Activated T-helper 1 cell treated with anti-CD3 and anti-CD28 coated beads, Interleukin-12 subunit alpha, Interleukin-12 subunit beta, Interleukin-2, Interleukin-4 antibody, amounts not matched to agents 30 ng/mL and 10 ng/mL and 1 ng/mL, durations not matched to agents 14 hours and 24 hours and 36 hours (primary cell): Measurements from ENCODE around the gene DENND2C. TPM values are rescaled to one million over a fixed set of nuclear protein-coding genes. Genes with fewer than 3 reads are reported as not detected.

Source experiments
- DNase-seq: peaks from one replicate; pipeline ENCODE4 v3.0.0; 2021; ENCODE audit warnings: low spot score
- H3K27ac Mint-ChIP-seq: one replicate; pipeline ENCODE4 v1.8.0; 2021; ENCODE audit warnings: mild to moderate bottlenecking, mixed read lengths
- H3K27me3 Mint-ChIP-seq: one replicate; pipeline ENCODE4 v1.8.0; 2022; ENCODE audit warnings: mild to moderate bottlenecking, moderate library complexity, mixed read lengths; ENCODE audit not compliant: insufficient read depth
- H3K36me3 Mint-ChIP-seq: one replicate; pipeline ENCODE4 v1.8.0; 2021; ENCODE audit warnings: low read depth, mixed read lengths
- H3K4me1 Mint-ChIP-seq: one replicate; pipeline ENCODE4 v1.8.0; 2021; ENCODE audit warnings: low read depth, mixed read lengths
- H3K4me3 Mint-ChIP-seq: one replicate; pipeline ENCODE4 v1.8.0; 2021; ENCODE audit warnings: mild to moderate bottlenecking, moderate library complexity, mixed read lengths
- H3K9me3 Mint-ChIP-seq: one replicate; pipeline ENCODE4 v1.8.0; 2021; ENCODE audit warnings: mixed read lengths
- intact Hi-C: fragments of 100-400 bp; cut with micrococcal nuclease; formaldehyde crosslinking; loops from one replicate; pipeline ENCODE4 v1.15.1; 2024
- total RNA-seq: library from RNA; stranded (reverse); gene quantifications from 2 replicates; pipeline ENCODE4 v1.2.3, GENCODE V29; 2022

The DENND2C gene, protein sequence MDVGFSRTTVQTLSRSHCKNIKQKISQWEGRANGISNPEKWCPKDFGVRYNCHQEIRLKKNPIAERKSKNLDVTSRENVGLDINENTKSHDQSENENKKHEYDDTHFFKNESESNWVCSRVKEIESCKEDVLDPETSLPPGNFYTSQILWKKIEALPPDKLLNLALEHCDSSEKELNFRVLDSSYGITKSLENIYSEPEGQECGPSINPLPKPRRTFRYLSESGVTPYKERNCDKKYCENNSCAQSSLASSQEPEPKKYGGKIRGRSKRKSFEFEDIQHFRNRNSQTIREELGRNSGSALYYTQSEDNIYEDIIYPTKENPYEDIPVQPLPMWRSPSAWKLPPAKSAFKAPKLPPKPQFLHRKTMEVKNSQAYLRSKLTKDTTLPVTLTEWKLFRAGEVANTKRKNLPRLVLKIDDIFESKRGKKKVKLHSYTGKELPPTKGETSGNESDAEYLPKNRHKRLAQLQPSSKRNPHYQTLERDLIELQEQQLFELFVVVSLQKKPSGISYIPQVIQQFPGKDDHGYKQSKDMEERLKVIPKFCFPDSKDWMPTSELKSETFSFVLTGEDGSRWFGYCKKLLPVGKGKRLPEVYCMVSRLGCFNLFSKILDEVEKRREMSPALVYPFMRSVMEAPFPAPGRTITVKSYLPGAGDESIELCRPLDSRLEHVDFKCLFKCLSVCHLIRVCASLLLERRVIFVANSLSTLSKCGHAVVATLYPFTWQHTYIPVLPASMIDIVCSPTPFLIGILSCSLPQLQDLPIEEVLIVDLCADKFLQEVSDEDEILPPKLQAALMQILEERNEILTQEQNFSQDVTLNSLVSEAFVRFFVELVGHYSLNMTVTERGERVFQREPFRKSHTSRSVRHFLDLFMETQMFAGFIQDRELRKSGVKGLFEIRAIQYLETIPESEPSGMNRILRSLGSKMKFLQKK
- 0.16 and 0.24 TPM in 2 replicates for total RNA-seq

DNA sequence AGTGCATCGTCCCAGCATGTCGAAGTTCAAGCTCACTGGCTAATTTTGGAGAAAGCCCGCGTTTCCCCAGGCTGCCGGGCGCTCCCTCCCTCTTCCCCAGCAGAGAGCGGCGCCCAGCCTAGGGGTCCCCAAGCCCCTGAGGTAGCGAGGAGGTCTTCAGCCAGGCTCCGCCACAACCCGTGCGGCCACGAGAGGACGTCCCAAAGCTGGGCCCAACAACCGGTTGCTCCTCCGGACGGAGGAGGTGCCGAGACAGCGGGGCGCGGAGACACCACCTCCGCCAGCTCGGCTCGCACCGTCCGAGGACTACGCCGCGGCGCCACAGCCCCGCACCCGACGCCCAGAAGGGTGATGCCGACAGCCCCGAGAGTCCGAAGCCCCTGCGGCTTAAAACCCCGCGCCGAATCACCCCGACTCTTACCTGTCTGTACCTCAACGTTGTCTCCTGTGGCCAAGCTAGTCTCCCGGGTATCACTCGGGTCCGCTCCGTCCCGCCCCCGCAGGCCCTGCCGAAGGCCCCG is at the start of gene DENND2C:
TSS of gene DENND2C (minus strand) at position 488 of the 521 bp plus-strand sequence. CDS start 44,065 bp downstream, outside the sequence.
- Mint-ChIP-seq H3K4me1 (peaks cover 8% of the 10 kb centered on the region), H3K9me3 (no peaks in the 10 kb centered on the region), H3K4me3 (peak within 1 kb of the TSS; percentile 89), H3K36me3 (no peaks in the 10 kb centered on the region), H3K27ac (peak within 1 kb of the TSS; percentile 20), H3K27me3 (peaks cover 44% of the 10 kb centered on the region)
- intact Hi-C loops = loop anchor here (1.0 to 2.0 kb wide), 7 partner anchors 47 to 691 kb away; partner anchors contain the start of genes BCAS2, CSDE1, NRAS and SIKE1
- no peak for DNase-seq

DNA sequence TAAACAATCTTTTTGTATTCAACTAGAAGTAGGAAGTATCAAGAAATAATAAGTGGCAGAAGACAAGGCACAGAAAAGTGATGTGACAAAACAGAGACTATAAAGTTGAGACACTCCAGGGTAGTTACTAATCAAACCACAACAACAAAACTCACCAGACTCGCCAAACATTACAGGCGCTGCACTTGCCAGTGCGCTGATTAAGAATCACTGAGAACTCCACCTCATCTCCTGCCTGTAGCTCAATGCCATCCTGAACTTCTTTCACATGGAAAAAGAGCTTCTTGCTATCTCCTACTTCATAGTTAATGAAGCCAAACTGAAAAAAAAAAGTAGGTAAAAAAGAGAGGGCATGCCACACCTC is 49.6 kb upstream of the DENND2C start:
- peaks cover 26% of the 10 kb centered on the region for H3K4me1 Mint-ChIP-seq
- no peaks in the 10 kb centered on the region for H3K27me3 Mint-ChIP-seq
- H3K9me3 Mint-ChIP-seq = no peaks in the 10 kb centered on the region
- intact Hi-C loops = loop anchor here (2.0 to 10.0 kb wide), 3 partner anchors 13 to 817 kb away; partner anchors contain the start of genes AP4B1 and OLFML3
- no peak overlapping the region for H3K4me3 Mint-ChIP-seq
- peak overlapping the region; percentile 26 for H3K27ac Mint-ChIP-seq
- DNase-seq = no peak
- peaks cover 63% of the 10 kb centered on the region for H3K36me3 Mint-ChIP-seq

DNA sequence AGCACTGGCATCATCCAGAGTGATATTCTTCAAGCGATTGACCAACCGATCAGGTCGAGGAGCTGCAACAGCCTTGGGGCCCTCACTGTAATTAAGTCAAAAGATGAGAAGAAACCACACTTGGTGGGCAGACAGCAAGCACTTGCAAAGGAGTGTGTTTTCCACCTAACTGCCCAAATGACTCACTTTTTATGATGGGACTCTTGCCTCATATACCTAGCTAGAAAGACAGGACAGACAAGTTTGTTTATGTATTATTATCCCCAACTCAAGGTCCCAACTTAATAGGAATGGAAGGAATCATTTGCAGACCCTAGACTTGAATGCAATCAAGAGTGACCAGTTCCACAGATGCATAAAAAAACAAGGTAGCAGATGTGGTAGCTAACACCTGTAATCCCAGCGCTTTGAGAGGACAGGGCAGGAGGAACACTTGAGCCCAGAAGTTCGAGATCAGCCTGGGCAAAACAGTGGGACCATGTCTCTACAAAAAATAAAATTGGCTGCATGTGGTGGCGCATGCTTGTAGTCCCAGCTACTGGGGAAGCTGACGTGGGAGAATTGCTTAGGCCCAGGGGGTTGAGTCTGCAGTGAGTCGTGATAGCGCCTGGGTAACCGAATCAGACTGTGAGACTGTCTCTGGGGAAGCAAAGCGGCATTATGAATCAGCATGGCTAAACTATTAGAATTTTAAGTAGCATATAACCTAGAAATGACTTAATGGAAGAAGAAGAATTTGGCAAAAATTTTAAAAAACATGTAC is 49.0 kb upstream of the DENND2C start:
- H3K36me3 Mint-ChIP-seq = peaks cover 64% of the 10 kb centered on the region
- no peaks in the 10 kb centered on the region for H3K9me3 Mint-ChIP-seq
- no peak overlapping the region for H3K4me3 Mint-ChIP-seq
- peaks cover 31% of the 10 kb centered on the region for H3K4me1 Mint-ChIP-seq
- DNase-seq = no peak
- intact Hi-C loops = loop anchor here (2.0 to 10.0 kb wide), 3 partner anchors 14 to 817 kb away; partner anchors contain the start of genes AP4B1 and OLFML3
- no peaks in the 10 kb centered on the region for H3K27me3 Mint-ChIP-seq
- peak overlapping the region; percentile 26 for H3K27ac Mint-ChIP-seq

DNA sequence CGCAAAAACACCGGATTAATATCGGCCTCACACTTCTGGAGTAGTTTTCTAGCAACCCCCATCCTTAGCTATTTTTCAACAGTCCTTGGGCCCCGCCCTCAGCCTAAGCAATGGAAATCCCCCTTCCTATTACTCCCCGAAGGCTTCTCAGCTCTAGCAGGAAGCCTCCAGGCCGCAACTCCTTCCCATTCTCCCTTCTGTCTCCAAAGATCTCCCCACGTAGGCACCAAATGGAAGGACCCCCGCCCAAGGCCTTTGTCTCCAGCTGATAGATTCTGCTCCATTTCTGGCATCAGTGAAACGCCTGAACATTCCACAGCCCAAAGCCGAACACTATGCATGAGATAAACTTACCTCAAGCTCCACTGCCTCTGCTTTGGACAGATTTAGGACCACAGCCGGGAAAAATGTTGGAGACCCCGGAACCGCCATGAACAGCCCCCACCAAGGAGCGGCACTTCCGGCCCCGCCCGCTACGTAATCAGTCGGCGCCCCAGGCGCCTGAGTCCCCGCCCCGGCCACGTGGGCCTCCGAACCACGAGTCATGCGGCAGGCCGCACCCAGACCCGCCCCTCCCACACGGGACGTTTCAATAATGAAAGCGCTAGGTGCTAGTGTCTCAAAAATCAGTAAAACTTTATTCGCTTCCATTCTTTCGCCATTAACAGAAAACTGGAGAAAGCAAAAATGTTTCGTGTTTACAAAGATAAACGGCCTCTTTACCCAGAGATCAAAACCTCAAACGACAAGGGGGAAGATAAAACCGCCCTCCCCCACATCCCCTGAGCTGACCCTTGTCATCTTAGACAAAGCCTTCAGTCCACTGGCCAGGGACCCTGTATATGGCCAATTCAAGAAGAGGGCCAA is 46.7 kb upstream of the DENND2C start, which contains the start of gene NRAS:
TSS of gene NRAS (minus strand) at position 468 of the 867 bp plus-strand sequence. CDS start 611 bp downstream, outside the sequence.
- Mint-ChIP-seq H3K27me3 (no peaks in the 10 kb centered on the region), H3K4me1 (peaks cover 39% of the 10 kb centered on the region), H3K27ac (peak within 1 kb of the TSS; percentile 99), H3K36me3 (peaks cover 59% of the 10 kb centered on the region), H3K9me3 (no peaks in the 10 kb centered on the region), H3K4me3 (peak within 1 kb of the TSS; percentile 99)
- intact Hi-C loops = loop anchor here (1.0 to 10.0 kb wide), 10 partner anchors 41 to 904 kb away; partner anchors contain the start of genes AP4B1, BCAS2, CSDE1 and DENND2C
- DNase-seq = peak; percentile 93

DNA sequence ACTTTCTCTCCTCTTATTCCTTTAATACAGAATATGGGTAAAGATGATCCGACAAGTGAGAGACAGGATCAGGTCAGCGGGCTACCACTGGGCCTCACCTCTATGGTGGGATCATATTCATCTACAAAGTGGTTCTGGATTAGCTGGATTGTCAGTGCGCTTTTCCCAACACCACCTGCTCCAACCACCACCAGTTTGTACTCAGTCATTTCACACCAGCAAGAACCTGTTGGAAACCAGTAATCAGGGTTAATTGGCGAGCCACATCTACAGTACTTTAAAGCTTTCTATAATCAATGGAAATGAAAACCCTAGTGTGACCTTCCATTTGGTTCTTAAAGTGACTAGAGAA is 46.1 kb upstream of the DENND2C start:
- Mint-ChIP-seq H3K27ac (peak overlapping the region; percentile 99), H3K27me3 (no peaks in the 10 kb centered on the region), H3K4me1 (peaks cover 39% of the 10 kb centered on the region)

DNA sequence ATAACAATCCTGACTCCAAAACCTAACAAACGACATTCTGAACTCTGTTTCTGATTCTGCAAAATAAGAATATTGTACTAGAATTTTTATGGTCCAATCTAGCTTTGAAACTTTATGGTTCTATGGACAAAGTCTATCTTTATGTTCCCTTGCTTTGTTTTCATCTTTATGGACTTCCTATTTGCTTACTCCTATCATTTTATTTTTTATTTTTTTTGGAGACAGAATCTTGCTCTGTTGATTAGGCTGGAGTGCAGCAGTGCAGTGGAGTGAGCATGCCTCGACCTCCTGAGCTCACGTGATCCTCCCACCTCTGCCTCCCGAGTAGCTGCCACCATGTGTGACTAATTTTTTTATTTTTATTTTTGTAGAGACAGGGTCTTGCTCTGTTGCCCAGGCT is 43.1 kb upstream of the DENND2C start:
- Mint-ChIP-seq H3K27me3 (no peaks in the 10 kb centered on the region), H3K36me3 (peaks cover 43% of the 10 kb centered on the region), H3K27ac (no peak overlapping the region), H3K4me3 (no peak overlapping the region), H3K4me1 (peaks cover 38% of the 10 kb centered on the region), H3K9me3 (no peaks in the 10 kb centered on the region)
- no peak for DNase-seq
- intact Hi-C loops = loop anchor here (10.0 kb wide), 1 partner anchor 738 kb away; the partner anchor contains the start of gene OLFML3

More for the DNA sequence above, 46.1 kb upstream of the DENND2C start:
- intact Hi-C loops = loop anchor here (1.0 to 10.0 kb wide), 10 partner anchors 41 to 904 kb away; partner anchors contain the start of genes AP4B1, BCAS2, CSDE1 and DENND2C
- Mint-ChIP-seq H3K4me3 (peak overlapping the region; percentile 99), H3K9me3 (no peaks in the 10 kb centered on the region), H3K36me3 (peaks cover 54% of the 10 kb centered on the region)
- no peak for DNase-seq

DNA sequence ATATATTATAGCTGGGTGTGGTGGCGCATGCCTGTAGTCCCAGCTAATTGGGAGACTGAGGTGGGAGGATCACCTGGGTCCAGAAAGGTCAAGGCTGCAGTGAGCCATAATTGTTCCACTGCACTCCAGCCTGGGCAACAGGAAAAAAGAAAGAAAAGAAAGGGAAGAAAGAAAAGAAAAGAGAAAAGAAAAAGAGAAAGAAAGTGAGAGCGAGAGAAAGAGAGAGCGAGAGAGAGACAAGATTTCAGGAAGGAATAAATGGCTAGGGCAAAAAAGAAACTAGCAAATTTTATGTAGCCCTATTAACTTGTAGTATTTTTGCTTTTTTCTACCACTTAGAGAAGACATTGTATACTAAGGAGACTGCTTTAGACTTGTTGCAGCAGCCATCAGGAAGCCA is 40.5 kb upstream of the DENND2C start:
- H3K4me3 Mint-ChIP-seq = no peak overlapping the region
- H3K9me3 Mint-ChIP-seq = no peaks in the 10 kb centered on the region
- H3K4me1 Mint-ChIP-seq = peaks cover 17% of the 10 kb centered on the region
- peaks cover 43% of the 10 kb centered on the region for H3K36me3 Mint-ChIP-seq
- DNase-seq = no peak
- H3K27ac Mint-ChIP-seq = peak overlapping the region; percentile 75
- intact Hi-C loops = loop anchor here (10.0 kb wide), 1 partner anchor 736 kb away; the partner anchor contains the start of gene OLFML3
- no peaks in the 10 kb centered on the region for H3K27me3 Mint-ChIP-seq

DNA sequence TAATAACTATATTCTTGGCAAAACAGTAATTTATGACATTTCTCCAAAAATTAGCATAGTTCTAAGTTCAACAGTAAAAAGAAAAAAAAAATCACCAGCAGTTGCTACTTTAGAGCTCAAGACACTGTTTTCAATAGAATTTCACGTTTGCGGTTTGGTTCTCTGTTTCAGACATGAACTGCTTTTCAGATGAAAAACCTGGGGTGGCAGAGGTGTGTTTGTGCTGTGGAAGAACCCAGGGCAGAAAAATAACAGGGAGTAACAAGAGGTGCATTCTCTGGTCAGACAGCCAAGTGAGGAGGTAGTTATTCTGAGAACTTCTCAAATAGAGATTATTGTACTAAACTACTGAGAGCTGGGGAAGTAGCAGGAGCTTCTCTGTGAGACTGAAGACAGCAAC is 37.8 kb upstream of the DENND2C start:
- Mint-ChIP-seq H3K36me3 (peaks cover 41% of the 10 kb centered on the region), H3K9me3 (no peaks in the 10 kb centered on the region), H3K4me1 (peaks cover 4% of the 10 kb centered on the region), H3K27me3 (no peaks in the 10 kb centered on the region), H3K27ac (no peak overlapping the region), H3K4me3 (no peak overlapping the region)
- DNase-seq = no peak
- intact Hi-C loops = no loop called here

DNA sequence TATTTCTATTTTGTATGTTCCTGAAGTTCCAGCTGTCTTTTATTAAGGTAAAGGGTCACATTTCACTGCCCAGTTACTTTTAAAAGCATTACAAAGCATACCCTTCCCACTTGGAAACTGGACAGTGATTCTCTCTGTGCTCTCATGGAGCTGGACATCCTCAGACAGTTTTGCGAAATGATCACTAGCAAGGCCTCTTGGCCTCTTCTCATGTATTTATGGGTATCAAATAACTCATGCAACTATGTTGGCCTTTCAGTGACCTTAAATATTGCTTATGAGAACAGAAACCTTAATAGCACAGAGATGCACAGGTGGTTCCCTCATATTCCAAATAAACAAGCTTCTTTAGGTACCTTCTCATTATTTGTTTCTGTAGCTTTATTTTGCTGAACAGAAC is 33.4 kb upstream of the DENND2C start:
- H3K4me3 Mint-ChIP-seq = no peak overlapping the region
- no peaks in the 10 kb centered on the region for H3K9me3 Mint-ChIP-seq
- H3K4me1 Mint-ChIP-seq = no peaks in the 10 kb centered on the region
- peaks cover 4% of the 10 kb centered on the region for H3K27me3 Mint-ChIP-seq
- intact Hi-C loops = no loop called here
- H3K27ac Mint-ChIP-seq = no peak overlapping the region
- H3K36me3 Mint-ChIP-seq = peaks cover 27% of the 10 kb centered on the region
- DNase-seq = no peak

DNA sequence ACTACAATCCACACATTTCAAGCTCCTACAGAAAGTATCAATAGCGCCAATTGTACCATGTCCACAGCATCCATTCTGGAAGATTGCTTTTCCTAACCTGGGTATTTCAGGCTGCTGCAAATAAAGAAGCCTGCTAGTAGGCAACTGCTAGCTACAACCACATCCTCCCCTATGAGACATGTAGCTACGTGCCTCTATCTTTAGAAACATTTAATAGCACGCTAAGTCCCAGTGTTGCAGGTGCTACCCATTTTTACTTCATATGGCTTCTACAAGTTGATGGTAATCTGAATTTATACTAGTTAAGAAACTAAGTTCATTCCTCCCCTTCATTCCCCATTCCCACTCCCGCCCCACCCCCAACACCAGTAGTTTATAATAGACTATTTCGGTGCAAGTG is 32.9 kb upstream of the DENND2C start:
- Mint-ChIP-seq H3K27ac (no peak overlapping the region), H3K36me3 (peaks cover 25% of the 10 kb centered on the region), H3K4me1 (no peaks in the 10 kb centered on the region), H3K27me3 (peaks cover 4% of the 10 kb centered on the region), H3K9me3 (no peaks in the 10 kb centered on the region), H3K4me3 (no peak overlapping the region)
- intact Hi-C loops = no loop called here
- no peak for DNase-seq

DNA sequence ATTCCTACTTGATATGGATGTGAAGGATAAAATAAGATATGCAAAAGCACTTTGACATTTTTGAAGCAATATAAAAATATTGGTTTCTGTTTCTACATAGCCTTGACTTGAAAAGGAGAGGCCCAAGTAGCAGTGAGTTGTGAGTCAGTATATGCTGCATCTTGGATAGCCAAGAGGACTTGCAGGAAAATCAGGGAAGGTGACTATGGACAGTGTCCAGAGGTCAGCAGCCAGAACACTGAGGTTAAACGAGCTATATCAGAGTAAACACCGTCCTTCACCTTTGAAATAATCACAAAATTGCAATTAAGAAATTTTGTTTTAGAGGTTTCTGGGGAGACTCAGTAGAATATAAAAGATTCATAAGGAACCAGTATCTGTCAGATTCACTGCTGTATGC is 32.1 kb upstream of the DENND2C start:
- DNase-seq = no peak
- H3K4me1 Mint-ChIP-seq = no peaks in the 10 kb centered on the region
- intact Hi-C loops = no loop called here
- H3K4me3 Mint-ChIP-seq = no peak overlapping the region
- H3K36me3 Mint-ChIP-seq = peaks cover 17% of the 10 kb centered on the region
- H3K9me3 Mint-ChIP-seq = no peaks in the 10 kb centered on the region
- H3K27me3 Mint-ChIP-seq = peaks cover 6% of the 10 kb centered on the region
- H3K27ac Mint-ChIP-seq = no peak overlapping the region
